Nucleus accumbens (tissue), 56 donors: ENCODE results near the gene MED12L.

ENCODE experiments used
- DNase-seq, 56 donors: peaks; one replicate each; lab custom pipeline; 2025; lab: John Stamatoyannopoulos, UW

MED12L gene

DNA sequence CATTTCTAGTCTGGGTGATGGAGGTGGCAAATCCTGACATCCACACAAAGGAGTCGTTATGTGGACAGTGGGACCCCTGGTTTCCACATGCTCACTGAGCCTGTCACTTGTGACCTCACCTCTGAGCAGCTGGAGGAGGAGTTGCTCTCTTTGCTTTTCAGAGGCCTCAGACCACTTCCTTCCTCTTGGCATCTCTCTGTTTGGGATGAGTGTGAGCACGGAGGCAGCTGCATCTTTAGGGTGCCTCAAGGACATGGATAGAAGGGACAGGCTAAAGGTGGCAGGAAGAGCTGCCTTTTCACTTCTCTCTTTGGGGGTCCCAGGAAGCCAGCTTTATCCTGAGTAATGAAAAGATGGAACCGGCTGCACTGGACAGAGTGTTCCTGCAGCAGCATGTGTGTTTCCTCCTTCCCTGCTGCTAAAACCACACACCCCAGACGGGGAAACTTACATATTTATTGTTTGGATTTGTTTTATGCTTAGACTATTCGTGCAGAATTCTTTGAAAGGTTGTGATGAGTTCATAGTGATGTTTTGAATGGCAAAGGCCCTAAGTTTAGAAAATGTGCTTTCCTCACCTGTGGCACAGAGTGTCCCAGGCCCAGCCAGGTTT lies 85.8 kb downstream of the MED12L start:
- DNase-seq, result no peak

DNA sequence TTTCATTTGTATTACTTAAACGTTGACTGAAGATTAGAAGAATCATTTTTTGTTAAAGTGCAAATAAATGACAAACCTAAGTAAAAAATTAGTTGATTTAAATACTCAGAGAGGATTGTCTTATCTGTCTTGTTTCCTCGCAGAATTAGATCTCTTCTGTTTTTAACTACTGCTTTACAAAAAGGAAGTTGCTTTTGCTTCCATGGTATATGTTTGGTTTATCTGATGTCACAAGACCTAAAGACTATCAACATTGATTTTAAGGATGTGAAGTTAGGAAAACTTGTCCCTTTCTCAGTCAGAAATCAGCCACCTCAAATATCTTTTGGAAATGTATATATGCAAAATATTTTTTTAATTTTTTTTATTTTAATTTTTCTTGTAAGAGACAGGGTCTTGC lies 88.9 kb downstream of the MED12L start:
- DNase-seq, result no peak

DNA sequence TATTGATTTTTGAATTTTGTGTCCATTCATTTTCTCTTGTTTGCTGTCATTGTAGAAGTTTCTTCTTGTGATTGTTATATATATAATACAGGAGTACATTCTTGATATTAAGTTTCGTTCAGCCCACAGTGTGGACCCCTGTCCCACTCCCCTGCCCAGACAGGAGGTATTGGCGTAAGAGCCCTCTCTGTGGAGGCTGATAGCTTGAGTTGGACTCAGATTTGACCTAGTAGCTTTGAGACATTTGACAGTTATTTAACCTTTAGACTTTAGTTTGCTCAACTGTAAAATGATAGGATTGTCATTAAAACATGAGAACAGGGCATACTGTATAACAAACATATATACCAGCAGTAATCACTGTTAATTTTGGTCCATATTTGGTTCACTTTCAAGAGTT lies 90.5 kb downstream of the MED12L start:
- no peak for DNase-seq

DNA sequence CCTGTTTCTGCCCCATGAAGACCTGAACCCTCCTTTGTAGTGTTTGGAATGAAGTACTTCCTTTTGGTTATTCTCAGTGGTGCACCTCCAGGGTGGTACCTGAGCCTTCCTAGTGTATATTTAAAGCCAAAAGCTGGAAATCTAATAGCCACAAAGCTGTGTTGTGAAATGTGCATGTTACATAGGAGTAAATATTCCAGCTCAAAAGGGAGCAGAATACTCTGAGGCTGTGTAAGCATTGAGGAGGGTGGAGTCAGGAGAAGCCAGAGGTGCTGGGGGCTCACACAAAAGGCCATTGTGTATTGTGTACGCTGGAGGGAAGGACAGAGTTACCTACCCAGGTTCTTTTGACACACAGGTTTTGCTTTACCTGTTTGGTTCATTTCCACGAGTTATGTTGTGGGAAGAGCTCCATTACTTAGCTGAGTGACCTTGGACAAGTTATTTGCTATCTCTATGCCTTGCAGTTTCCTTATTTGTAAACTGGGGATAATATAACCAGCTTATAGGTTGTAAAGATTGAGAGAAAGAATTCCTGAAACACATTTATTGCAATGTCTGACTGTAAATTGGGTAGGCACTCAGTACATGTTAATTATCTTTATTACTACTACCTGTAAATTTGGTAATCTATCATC lies 92.9 kb downstream of the MED12L start:
- no peak for DNase-seq

DNA sequence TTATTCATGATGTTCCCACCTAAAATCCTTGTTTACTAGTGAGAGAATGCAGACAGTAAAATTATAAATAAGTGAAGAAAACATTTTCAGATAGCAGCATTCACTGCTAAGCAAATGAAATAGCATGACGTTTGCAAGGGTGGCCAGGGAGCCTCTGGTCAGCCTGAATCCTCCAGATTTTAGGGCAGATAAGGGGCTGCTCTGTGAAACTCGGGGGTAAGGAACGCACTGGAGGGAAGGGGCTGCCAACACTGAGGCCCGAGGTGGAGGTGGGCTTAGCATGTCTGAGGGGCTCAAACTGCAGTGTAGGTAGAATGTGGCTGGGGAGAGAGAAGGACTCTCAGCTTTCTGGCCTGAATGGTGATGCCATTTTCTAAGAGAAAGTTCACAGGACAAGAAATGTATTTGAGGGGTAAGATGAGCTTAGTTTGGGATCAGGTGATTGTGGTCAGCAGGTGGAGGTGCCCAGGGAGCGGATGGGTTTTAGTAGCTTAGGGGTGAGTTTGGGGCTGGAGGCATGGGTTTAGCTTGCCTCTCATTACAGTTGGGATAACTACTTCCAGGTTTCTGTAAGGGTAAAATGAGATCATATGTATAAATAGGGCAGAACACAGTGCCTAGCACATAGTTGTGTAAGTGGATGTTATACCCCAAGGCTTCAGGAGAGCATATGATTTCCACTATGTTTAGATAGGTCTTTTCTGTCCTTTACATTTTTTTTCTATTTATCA lies 97.0 kb downstream of the MED12L start:
- DNase-seq, result no peak

DNA sequence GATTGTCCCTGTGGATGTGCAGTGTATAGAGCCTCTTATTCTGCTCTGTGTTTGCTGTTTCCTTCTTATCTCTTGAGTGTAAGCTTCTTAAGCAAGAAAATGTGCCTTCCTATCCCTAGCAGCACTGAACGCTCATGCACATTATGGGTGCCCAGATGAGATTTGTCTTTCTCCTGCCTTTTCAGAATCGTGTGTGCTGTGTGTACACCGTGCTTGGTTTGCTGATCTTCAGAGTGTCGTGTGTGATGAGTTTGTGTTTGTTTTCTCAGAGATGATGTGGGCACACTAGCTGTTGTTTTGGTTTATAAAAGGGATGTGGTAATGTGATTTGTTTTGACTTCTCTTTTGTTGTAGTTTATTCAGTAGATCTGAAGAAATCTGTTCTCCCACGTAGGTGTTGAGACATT lies 97.8 kb downstream of the MED12L start:
- no peak for DNase-seq

DNA sequence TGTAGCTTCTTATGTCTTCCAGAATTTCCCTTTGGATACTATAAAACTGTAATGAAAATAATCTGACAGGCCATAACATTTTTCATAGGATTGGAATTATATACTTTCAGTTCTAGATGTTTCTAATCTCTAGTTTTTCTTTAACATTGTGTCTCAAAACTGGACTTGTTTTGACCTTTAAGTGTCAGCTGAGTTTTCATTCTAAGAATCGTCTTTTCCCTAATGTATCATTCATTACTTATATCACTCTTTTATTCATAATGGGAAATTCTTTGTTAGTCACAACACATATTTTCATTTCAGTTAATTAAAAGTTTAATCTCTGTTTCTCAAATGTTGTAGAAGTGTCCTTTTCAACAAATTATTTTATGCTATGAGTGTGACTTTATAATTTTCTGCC lies 105.6 kb downstream of the MED12L start:
- DNase-seq, result no peak

DNA sequence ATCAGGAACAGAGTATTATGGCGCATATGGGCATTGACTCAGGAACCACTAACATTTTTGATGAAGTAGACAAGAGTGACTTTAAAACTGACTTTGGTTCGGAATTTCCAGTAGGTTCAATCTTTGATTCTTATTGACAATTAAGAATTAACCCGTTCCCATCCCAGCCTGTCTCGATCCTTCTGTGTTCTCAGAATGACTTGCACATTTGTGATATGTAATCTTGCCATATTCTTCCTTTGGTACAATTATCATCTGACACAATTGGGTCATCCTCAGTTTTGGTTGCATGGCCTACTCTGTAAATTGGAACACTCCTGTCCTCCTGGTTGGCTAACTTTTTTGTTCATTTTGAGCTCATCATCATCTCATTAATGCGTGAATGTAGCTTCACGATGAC lies 107.1 kb downstream of the MED12L start:
- no peak for DNase-seq

DNA sequence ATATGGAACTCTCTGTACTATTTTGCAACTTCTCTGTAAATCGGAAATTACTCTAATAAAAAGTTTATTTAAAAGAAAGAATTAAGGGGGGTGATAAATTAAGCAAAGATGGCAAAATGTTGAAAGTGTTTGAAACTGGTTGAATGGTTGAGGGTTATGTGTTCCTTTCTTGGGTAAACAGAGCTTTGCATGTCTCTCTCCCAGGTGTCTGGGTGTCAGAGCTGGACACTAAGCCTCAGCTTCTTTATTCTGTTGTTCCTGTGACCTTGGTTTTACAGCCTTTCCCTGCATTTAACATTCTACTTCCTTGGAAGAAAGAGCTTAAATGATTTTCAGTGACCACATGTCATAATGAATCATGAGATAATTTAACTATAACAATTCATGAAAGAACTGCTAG lies 110.4 kb downstream of the MED12L start:
- DNase-seq, result no peak

DNA sequence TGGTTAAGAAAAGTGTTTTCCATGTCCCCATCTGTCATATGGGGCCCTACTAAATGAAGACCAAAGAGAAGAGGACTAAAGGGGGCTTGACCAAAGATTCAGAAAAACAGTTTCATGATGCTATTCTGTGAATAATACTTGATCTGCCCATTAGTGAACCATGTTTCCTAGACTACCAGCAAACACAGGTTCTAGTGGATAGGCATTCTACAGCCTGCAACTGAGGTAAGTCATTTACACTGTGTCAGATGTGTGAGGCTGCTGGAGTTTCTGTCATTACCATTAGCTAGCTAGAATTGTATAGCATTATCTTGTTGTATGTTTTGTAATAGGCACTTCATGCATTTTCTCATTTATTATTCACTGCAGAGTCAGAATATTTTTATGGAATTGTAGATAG lies 111.0 kb downstream of the MED12L start:
- DNase-seq, result no peak

DNA sequence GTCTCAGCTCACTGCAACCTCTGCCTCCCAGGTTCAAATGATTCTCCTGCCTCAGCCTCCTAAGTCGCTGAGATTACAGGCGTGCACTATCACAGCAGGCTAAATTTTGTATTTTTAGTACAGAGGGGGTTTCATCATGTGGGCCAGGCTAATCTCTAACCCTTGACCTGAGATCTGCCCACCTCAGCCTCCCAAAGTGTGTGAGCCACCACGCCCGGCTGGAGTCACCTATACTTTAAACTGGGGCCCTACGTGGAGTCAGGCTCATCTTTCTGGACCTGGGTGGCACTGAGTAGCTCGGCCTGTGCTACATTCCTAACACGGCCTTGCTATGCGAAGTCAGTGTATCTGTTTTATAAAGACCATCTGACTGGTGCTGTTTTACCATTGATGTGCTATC lies 111.8 kb downstream of the MED12L start:
- no peak for DNase-seq

DNA sequence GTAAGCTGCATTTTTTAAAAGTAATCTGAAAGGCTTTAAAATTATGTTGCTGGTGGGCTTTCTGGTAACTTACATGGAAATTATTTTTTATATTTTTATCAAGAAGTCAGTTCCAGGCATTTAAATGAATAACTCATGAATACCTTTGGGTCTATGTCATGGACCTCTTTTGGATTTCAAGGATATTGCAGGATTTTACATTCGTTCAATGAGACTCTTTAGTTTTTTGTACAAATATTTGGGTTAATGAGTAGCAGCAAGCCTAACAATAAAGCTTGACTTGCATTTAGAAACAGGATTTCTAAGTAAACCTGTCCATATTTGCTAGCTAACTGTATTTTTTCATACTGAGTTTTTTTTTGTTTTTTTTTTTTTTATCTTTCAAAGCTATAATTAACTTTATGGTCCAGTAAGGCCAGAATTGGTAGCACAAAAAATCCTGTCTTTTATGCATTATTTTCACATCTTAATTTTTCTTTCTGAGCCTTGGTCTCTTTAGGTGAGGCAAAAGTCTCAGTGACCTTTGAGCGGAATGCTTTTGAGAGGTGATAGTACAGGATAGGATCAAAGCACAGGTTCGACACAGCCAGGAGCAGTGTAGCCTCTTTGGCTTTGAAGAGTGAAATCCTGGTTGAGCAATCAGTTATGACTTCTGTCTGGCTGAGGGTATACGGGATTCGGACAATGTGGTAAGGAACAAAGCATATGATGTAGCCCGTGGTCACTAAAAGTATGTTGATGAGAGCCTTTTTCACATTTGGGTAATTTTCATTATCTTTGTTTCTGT lies 112.7 kb downstream of the MED12L start:
- no peak for DNase-seq

DNA sequence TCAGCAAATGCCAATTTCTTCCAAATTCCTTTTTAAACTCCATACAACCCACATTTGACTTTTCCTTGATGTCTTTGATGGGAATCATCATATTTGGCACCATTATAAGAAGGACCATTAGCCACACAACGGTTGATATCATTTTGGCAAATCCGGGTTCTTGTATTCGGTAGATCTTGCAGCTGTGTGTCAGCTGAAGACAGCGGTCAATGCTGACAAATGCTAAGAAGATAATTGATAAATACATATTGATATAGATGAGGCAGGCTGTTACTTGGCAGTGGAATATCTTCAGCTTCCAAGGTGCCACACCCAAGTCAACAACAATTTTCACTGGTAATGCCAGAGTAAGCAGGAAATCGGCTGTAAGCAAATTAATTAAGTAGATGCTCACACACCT lies 113.4 kb downstream of the MED12L start:
- DNase-seq, result no peak

DNA sequence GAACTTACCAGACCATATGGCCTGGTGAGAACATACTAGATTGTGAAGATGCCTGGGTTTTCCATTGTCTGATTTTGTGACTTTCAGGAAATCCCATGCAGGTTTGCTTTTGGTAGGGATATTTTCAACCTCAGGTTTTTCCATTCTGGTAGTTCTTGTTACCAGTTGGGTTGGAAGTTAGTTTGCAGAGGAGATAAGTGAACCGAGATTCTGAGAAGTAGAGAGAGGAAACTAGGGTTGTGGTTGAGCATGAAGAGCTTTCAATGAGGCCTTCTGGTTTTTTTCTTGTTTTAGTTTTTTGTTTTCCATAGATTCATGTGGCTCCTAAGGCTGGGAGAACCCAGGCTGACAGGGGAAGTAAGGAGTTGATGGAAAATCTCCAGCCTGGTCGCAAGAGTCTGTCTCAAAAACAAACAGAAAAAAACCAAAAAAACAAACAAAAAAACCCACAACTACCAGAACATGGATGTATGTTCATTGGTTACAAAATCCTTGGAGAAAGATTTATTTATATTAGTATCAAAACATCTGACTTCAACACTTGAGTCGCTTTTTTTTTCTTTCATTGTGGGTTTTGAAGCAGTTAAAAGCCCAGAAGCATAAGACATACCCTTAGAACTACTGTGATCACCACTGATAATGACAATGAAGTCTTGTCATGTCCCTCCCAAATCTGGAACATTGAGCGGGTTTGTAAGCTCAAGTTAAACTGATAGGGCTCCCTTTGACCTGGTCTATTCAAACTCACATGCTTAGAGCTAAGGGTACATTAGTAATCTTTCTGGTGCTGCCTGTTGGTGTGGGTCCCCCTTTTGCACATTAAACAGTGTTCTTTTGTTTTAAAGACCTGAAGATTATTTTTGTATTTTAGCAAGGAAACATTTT lies 114.3 kb downstream of the MED12L start:
- DNase-seq, result no peak

DNA sequence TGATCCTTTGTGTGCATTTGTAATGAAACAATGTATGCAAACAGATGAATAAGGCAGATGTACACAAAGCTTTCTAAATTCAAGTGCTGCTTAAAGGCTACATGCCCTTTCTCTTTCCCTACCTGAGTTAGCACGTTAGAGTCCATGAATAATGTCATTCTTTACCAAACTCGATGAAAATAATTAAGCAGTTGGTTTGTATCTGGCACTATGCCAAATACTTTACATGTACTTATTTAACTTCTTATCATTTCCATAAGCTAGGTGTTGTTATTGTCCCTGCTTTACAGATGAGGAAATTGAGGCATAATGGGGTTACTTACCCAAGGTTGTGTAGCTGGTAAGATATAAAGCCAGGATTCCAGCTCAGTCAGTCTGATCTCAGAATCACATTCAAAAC lies 115.1 kb downstream of the MED12L start:
- no peak for DNase-seq

DNA sequence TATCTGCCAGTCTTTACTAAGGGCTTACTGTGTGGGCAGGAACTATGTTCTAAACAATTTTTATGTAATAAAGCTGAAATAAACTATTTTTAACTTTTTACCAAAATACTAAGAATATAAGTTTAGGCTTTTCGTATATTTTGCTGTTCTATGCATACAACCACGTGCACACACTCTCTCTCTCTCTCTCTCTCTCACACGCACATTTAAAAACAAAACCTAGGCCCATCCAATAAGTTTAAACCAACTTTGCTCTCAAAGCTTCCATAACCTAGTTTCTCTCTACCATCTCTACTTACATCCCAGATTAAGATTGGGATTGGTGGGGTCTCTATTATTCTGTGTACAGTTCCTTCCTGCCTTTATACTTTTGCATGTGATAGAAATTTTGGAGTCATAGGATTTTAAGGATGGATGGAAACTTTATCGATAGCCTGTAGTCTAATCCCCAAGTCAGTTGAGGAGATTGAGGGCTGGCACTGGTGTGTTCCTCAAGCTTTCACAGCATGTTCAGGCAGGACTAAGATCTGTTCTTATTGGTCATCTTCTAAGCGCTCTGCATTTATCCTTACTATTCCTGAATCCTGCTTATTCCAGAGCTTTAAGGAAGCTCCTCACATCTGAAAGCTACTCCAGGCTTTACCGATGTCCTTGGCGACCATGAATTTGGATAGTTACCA lies 115.7 kb downstream of the MED12L start:
- no peak for DNase-seq

DNA sequence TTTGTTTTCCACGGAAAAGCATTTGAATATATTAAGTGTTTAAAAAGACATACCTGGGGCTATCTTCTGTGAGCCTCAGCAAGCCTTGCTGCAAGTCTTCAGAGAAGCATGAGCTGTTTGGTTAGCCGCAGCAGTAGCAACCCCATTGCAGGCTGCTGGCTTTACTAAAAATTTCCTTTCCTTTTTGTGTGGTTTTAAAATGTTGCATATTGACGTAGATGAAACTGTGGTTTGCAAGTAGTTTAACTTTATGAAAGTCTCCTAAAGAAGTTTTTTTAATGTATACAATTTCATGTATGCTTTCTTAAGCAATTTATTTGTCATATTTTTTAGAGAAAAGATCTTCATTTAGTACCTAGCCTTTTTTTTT lies 117.6 kb downstream of the MED12L start, which contains the start of gene GPR171:
Gene GPR171, minus strand, starts transcription at position 166 of the 370 bp plus-strand sequence. CDS start 3,830 bp downstream, outside the sequence.
- no peak for DNase-seq

DNA sequence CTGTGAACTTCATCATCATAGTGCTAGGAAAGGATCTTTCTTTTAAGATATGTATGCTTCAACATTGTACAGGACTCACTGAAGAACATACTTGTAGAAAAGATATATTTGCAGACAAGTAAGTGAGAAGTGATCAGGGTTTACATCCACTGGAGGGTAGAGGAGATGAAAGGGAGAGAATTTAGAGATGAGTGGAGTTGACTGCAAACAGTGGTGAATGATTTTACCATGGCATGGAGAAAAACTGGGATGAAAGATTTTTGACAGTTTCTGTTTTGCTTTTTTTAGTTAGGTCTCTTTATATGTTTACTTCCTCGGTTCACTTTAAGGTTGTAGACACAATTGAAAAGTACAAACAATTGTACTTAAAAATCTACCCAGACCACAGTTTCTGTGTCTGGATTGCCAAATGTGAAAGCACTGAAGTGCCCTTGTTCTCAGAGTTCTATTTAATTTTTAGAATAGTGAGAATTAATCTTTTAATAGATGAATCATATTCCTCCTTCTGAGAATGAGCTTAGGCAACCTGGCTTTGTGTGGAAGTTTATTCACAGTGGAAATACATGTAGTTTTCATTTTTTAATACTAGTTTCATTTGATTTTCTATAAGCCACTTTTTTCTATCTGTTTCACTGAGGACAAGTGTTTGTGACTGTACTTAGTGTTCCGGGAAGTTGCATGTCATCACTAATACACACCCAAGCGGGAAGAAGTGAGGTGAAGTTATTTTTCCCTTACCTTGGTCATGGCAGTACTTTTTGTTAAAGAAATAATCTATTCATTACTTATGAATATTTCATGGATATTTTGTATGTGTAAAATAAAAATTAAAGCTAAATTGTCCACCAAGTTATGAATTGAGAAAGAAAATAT lies 119.3 kb downstream of the MED12L start:
- no peak for DNase-seq

DNA sequence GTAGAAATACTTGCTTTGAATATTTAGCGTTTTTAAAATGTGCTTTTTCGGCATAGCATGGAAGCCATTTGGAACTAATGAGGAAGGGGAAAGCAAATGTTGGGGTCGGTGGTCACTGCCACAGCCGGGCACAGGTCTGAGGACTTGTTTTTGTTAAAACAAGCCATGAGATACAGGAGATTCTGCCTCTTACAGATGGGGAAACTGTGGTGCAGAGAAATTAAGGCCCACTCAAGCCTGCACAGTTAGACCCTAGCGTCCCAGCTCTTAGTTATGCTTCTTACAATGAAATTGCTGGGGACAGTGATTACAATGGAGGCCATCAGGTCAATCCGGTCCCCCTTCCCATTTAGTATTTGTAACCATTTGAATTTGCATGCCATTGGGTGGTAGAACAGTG lies 120.0 kb downstream of the MED12L start:
- DNase-seq, result no peak
